Measurements from ENCODE around the gene NSFL1C. TPM values are rescaled to one million over a fixed set of nuclear protein-coding genes. Genes with fewer than 3 reads are reported as not detected.

Gene NSFL1C
- total RNA-seq, 1 experiment from 2014 or later, result 151 TPM

DNA sequence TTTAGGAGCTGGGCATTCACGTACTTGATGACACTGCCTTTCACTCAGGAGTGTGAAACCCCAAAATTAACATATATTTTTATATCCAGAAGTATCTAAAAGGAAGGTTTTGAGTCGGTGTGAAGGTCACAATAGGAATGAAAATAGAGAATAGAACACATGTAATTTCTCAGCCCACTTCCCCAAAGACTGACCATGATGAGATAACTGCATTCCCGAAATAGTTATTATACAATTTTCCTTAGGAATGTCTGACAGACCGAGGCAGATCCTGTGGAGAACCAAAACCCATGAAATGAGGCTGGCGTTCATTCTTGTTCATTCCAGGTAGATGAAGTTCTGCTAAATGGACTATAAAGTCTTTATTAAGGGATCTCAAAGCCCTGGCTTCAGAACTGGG is 10.3 kb downstream of the NSFL1C start:
- ChIA-PET CTCF (no interaction called here), POLR2A (no interaction called here)
- Histone ChIP-seq H3K36me3 (ENCODE audit: control insufficient read depth, insufficient read depth, low read length) (peaks cover 51% of the 10 kb centered on the region), H3K27me3 (ENCODE audit: control insufficient read depth, insufficient read depth, low read length) (no peaks in the 10 kb centered on the region), H3K4me1 (ENCODE audit: control insufficient read depth, insufficient read depth, low read length) (no peaks in the 10 kb centered on the region), H3K27ac (ENCODE audit: low read length) (no peak overlapping the region), H3K4me3 (ENCODE audit: low read depth in 2 of 2, low read length in 2 of 2) (no peak overlapping the region), H3K9me3 (ENCODE audit: control insufficient read depth, insufficient read depth, low read depth, low read length) (no peaks in the 10 kb centered on the region)
- ATAC-seq, result no peak
- intact Hi-C loops (cut with micrococcal nuclease; ENCODE audit: unreplicated experiment) (no loop called here), in situ Hi-C loops (cut with HindIII; ENCODE audit: low pct_unique_long_range_greater_than_20kb, low sequenced_read_pairs) (no loop called here)
- no TSS peak for BruUV-seq (replicated peaks)
- DNase-seq (ENCODE audit: low read depth, low spot score), result no peak
- TF ChIP-seq POLR2AphosphoS5 (IDR thresholded peaks at IDR 0.05; ENCODE audit: low read depth, low read length) (no peak), SIN3A (IDR thresholded peaks at IDR 0.05; ENCODE audit: borderline replicate concordance, insufficient read depth, low read depth, low read length) (no peak)
- TF ChIP-seq, protein P1, sequence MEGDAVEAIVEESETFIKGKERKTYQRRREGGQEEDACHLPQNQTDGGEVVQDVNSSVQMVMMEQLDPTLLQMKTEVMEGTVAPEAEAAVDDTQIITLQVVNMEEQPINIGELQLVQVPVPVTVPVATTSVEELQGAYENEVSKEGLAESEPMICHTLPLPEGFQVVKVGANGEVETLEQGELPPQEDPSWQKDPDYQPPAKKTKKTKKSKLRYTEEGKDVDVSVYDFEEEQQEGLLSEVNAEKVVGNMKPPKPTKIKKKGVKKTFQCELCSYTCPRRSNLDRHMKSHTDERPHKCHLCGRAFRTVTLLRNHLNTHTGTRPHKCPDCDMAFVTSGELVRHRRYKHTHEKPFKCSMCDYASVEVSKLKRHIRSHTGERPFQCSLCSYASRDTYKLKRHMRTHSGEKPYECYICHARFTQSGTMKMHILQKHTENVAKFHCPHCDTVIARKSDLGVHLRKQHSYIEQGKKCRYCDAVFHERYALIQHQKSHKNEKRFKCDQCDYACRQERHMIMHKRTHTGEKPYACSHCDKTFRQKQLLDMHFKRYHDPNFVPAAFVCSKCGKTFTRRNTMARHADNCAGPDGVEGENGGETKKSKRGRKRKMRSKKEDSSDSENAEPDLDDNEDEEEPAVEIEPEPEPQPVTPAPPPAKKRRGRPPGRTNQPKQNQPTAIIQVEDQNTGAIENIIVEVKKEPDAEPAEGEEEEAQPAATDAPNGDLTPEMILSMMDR (IDR thresholded peaks at IDR 0.05), result no peak

DNA sequence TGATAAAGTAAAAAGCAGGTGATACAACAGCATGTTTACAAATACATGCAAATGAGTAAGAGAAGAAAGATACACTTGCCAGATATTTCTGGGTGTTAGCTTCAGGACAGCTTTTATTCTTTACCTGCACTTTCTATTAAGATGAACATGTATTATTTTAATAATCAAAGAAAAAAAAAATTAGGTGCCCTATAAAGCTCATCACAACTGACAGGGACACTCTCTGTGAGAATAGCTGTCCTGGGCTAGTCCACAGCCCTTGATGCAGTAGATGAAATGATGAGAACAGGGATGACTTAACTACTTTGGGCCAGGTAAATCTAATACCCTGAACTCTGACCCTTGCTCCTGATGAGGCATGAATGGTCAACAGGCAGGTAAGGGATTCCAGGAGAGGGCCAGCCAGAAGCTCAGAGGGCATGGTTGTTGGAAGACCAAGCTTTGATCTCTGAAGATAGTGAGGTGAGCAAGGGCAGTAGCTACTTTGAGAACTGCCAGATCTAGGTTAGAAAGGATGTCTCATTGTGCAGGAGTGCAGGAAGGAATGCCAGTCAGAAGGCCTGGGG is 15.6 kb downstream of the NSFL1C start:
- in situ Hi-C loops (cut with HindIII; ENCODE audit: low pct_unique_long_range_greater_than_20kb, low sequenced_read_pairs), result no loop called here
- Histone ChIP-seq H3K27ac (ENCODE audit: low read length) (no peak overlapping the region), H3K27me3 (ENCODE audit: control insufficient read depth, insufficient read depth, low read length) (no peaks in the 10 kb centered on the region), H3K9me3 (ENCODE audit: control insufficient read depth, insufficient read depth, low read depth, low read length) (no peaks in the 10 kb centered on the region), H3K4me1 (ENCODE audit: control insufficient read depth, insufficient read depth, low read length) (no peaks in the 10 kb centered on the region), H3K36me3 (ENCODE audit: control insufficient read depth, insufficient read depth, low read length) (peaks cover 53% of the 10 kb centered on the region), H3K4me3 (ENCODE audit: low read depth in 2 of 2, low read length in 2 of 2) (no peak overlapping the region)
- no peak for TF ChIP-seq POLR2AphosphoS5 (IDR thresholded peaks at IDR 0.05; ENCODE audit: low read depth, low read length)
- TF ChIP-seq, protein P2, sequence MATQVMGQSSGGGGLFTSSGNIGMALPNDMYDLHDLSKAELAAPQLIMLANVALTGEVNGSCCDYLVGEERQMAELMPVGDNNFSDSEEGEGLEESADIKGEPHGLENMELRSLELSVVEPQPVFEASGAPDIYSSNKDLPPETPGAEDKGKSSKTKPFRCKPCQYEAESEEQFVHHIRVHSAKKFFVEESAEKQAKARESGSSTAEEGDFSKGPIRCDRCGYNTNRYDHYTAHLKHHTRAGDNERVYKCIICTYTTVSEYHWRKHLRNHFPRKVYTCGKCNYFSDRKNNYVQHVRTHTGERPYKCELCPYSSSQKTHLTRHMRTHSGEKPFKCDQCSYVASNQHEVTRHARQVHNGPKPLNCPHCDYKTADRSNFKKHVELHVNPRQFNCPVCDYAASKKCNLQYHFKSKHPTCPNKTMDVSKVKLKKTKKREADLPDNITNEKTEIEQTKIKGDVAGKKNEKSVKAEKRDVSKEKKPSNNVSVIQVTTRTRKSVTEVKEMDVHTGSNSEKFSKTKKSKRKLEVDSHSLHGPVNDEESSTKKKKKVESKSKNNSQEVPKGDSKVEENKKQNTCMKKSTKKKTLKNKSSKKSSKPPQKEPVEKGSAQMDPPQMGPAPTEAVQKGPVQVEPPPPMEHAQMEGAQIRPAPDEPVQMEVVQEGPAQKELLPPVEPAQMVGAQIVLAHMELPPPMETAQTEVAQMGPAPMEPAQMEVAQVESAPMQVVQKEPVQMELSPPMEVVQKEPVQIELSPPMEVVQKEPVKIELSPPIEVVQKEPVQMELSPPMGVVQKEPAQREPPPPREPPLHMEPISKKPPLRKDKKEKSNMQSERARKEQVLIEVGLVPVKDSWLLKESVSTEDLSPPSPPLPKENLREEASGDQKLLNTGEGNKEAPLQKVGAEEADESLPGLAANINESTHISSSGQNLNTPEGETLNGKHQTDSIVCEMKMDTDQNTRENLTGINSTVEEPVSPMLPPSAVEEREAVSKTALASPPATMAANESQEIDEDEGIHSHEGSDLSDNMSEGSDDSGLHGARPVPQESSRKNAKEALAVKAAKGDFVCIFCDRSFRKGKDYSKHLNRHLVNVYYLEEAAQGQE (IDR thresholded peaks at IDR 0.05; ENCODE audit: insufficient read depth in 1 of 2, low read depth in 2 of 2, low read length in 1 of 2), result no peak
- TF ChIP-seq, protein P1 (IDR thresholded peaks at IDR 0.05), result no peak
- no peak for TF ChIP-seq SIN3A (IDR thresholded peaks at IDR 0.05; ENCODE audit: borderline replicate concordance, insufficient read depth, low read depth, low read length)
- intact Hi-C loops (cut with micrococcal nuclease; ENCODE audit: unreplicated experiment), result no loop called here
- no TSS peak for BruUV-seq (replicated peaks)
- ATAC-seq (no peak), DNase-seq (ENCODE audit: low read depth, low spot score) (no peak)
- CTCF ChIA-PET, result no interaction called here
- POLR2A ChIA-PET, result no interaction called here

All from Panc1 (cell line).